Osteocyte (in vitro differentiated cells): ENCODE measurements around the gene LDB2. TPM values are rescaled to one million over a fixed set of nuclear protein-coding genes. Genes with fewer than 3 reads are reported as not detected.

ENCODE experiments used
- DNase-seq: peaks from one replicate; pipeline ENCODE4 v3.0.0; 2021; ENCODE audit warnings: mixed read lengths; ENCODE audit not compliant: unreplicated experiment; ENCODE audit errors: extremely low spot score
- H3K27ac Mint-ChIP-seq: one replicate; pipeline ENCODE4 v1.8.0; 2021; ENCODE audit warnings: mild to moderate bottlenecking, mixed read lengths; ENCODE audit not compliant: unreplicated experiment
- H3K27me3 Mint-ChIP-seq: one replicate; pipeline ENCODE4 v1.8.0; 2021; ENCODE audit warnings: mixed read lengths; ENCODE audit not compliant: unreplicated experiment
- H3K36me3 Mint-ChIP-seq: one replicate; pipeline ENCODE4 v1.8.0; 2021; ENCODE audit warnings: mixed read lengths; ENCODE audit not compliant: unreplicated experiment
- H3K4me1 Mint-ChIP-seq: one replicate; pipeline ENCODE4 v1.8.0; 2021; ENCODE audit warnings: mixed read lengths; ENCODE audit not compliant: unreplicated experiment
- H3K4me3 Mint-ChIP-seq: one replicate; pipeline ENCODE4 v1.8.0; 2021; ENCODE audit warnings: mild to moderate bottlenecking, moderate library complexity, mixed read lengths; ENCODE audit not compliant: unreplicated experiment
- H3K9me3 Mint-ChIP-seq: one replicate; pipeline ENCODE4 v1.8.0; 2021; ENCODE audit warnings: mixed read lengths; ENCODE audit not compliant: unreplicated experiment
- CTCF ChIP-seq: fragments of 200-600 bp; sonication (generic); IDR thresholded peaks from 2 replicates; pipeline ENCODE4 v1.5.0; 2021; ENCODE audit warnings: antibody characterized with exemption, mild to moderate bottlenecking, moderate library complexity
- total RNA-seq: library from RNA; stranded (reverse); gene quantifications from 2 replicates; pipeline ENCODE4 v1.2.1, GENCODE V29; 2021

Gene LDB2
- total RNA-seq, 1 donor from 2014 or later = 8.7 TPM

- H3K9me3 Mint-ChIP-seq = no peaks in the 10 kb centered on the region
- no peaks in the 10 kb centered on the region for H3K4me1 Mint-ChIP-seq
- no peaks in the 10 kb centered on the region for H3K27me3 Mint-ChIP-seq
- H3K27ac Mint-ChIP-seq = no peak overlapping the region
- no peak for TF ChIP-seq CTCF
- H3K4me3 Mint-ChIP-seq = no peak overlapping the region
- DNase-seq = no peak
- no peaks in the 10 kb centered on the region for H3K36me3 Mint-ChIP-seq
Observed at GRCh38 chr4:16655111-16655510, 243.3 kb downstream of the LDB2 start.

GRCh38 chr4:16652732-16653305 lies 245.6 kb downstream of the LDB2 start:
- H3K36me3 Mint-ChIP-seq = no peaks in the 10 kb centered on the region
- H3K4me1 Mint-ChIP-seq = no peaks in the 10 kb centered on the region
- H3K4me3 Mint-ChIP-seq = no peak overlapping the region
- no peak overlapping the region for H3K27ac Mint-ChIP-seq
- no peaks in the 10 kb centered on the region for H3K9me3 Mint-ChIP-seq
- no peak for TF ChIP-seq CTCF
- H3K27me3 Mint-ChIP-seq = no peaks in the 10 kb centered on the region
- no peak for DNase-seq

GRCh38 chr4:16646459-16646858 lies 252.0 kb downstream of the LDB2 start:
- no peaks in the 10 kb centered on the region for H3K9me3 Mint-ChIP-seq
- H3K4me1 Mint-ChIP-seq = no peaks in the 10 kb centered on the region
- H3K27me3 Mint-ChIP-seq = peaks cover 2% of the 10 kb centered on the region
- H3K27ac Mint-ChIP-seq = no peak overlapping the region
- TF ChIP-seq CTCF = no peak
- no peaks in the 10 kb centered on the region for H3K36me3 Mint-ChIP-seq
- no peak for DNase-seq
- no peak overlapping the region for H3K4me3 Mint-ChIP-seq

- Mint-ChIP-seq H3K9me3 (no peaks in the 10 kb centered on the region), H3K4me1 (no peaks in the 10 kb centered on the region), H3K27me3 (peaks cover 3% of the 10 kb centered on the region), H3K36me3 (no peaks in the 10 kb centered on the region), H3K4me3 (no peak overlapping the region), H3K27ac (no peak overlapping the region)
- DNase-seq = no peak
- no peak for TF ChIP-seq CTCF
Observed at GRCh38 chr4:16643893-16644292, 254.6 kb downstream of the LDB2 start.

- no peak overlapping the region for H3K4me3 Mint-ChIP-seq
- TF ChIP-seq CTCF = no peak
- DNase-seq = no peak
- no peaks in the 10 kb centered on the region for H3K36me3 Mint-ChIP-seq
- no peak overlapping the region for H3K27ac Mint-ChIP-seq
- peaks cover 3% of the 10 kb centered on the region for H3K27me3 Mint-ChIP-seq
- no peaks in the 10 kb centered on the region for H3K9me3 Mint-ChIP-seq
- H3K4me1 Mint-ChIP-seq = no peaks in the 10 kb centered on the region
Observed at GRCh38 chr4:16642897-16643296, 255.5 kb downstream of the LDB2 start.
